ENCODE results near the gene FAM222B. TPM values are rescaled to one million over a fixed set of nuclear protein-coding genes. Genes with fewer than 3 reads are reported as not detected.
A peak's percentile ranks its signal among the peaks of the same experiment; 100 is the strongest.

The FAM222B gene
- total RNA-seq, 1 donor from 2014 or later = 7.1 TPM

GRCh38 chr17:28860363-28860808 is 17.8 kb upstream of the FAM222B start:
- no peak for DNase-seq (ENCODE audit: low spot score)
- Histone ChIP-seq H2AFZ (replicated peaks) (no peak overlapping the region), H3K4me2 (no peak overlapping the region), H4K20me1 (ENCODE audit: low read depth) (no peaks in the 10 kb centered on the region), H3K9me3 (ENCODE audit: low read depth) (no peaks in the 10 kb centered on the region), H3K9ac (no peak overlapping the region), H3K36me3 (no peaks in the 10 kb centered on the region), H3F3A (ENCODE audit: low read depth) (no peaks in the 10 kb centered on the region), H3K79me2 (ENCODE audit: low read depth) (peaks cover 10% of the 10 kb centered on the region), H3K4me1 (peaks cover 5% of the 10 kb centered on the region), H3K27ac (no peak overlapping the region), H3K27me3 (no peaks in the 10 kb centered on the region), H3K4me3 (no peak overlapping the region)
- TF ChIP-seq EZH2 (IDR thresholded peaks at IDR 0.05) = no peak
- no peak for TF ChIP-seq EZH2phosphoT487 (IDR thresholded peaks at IDR 0.05)
- TF ChIP-seq CTCF (IDR thresholded peaks at IDR 0.05) = no peak
- Mint-ChIP-seq H3K36me3 (peaks cover 17% of the 10 kb centered on the region), H3K4me1 (peaks cover 7% of the 10 kb centered on the region), H3K4me3 (no peak overlapping the region), H3K27me3 (ENCODE audit: insufficient read depth, low read depth) (peaks cover 2% of the 10 kb centered on the region), H3K27ac (no peak overlapping the region), H3K9me3 (no peaks in the 10 kb centered on the region)

GRCh38 chr17:28858801-28859355 is 16.3 kb upstream of the FAM222B start:
- no peak overlapping the region for H3K27ac Mint-ChIP-seq
- Histone ChIP-seq H3K4me3 (no peak overlapping the region), H3K9ac (no peak overlapping the region)

GRCh38 chr17:28857905-28858800 is 15.6 kb upstream of the FAM222B start:
- no peaks in the 10 kb centered on the region for H3K27me3 ChIP-seq
- H3K4me2 ChIP-seq = no peak overlapping the region
- no peak for TF ChIP-seq EZH2 (IDR thresholded peaks at IDR 0.05)
- no peak for TF ChIP-seq CTCF (IDR thresholded peaks at IDR 0.05)
- TF ChIP-seq EZH2phosphoT487 (IDR thresholded peaks at IDR 0.05) = no peak
- Mint-ChIP-seq H3K27me3 (ENCODE audit: insufficient read depth, low read depth) (peaks cover 2% of the 10 kb centered on the region), H3K36me3 (peaks cover 17% of the 10 kb centered on the region), H3K9me3 (no peaks in the 10 kb centered on the region), H3K4me3 (peak overlapping the region; percentile 12), H3K27ac (no peak overlapping the region), H3K4me1 (peaks cover 16% of the 10 kb centered on the region)
- H3F3A ChIP-seq (ENCODE audit: low read depth) = peaks cover 5% of the 10 kb centered on the region
- DNase-seq (ENCODE audit: low spot score) = no peak
- no peaks in the 10 kb centered on the region for H3K36me3 ChIP-seq
- peaks cover 15% of the 10 kb centered on the region for H3K79me2 ChIP-seq (ENCODE audit: low read depth)
- no peaks in the 10 kb centered on the region for H3K9me3 ChIP-seq (ENCODE audit: low read depth)
- H4K20me1 ChIP-seq (ENCODE audit: low read depth) = no peaks in the 10 kb centered on the region
- no peak overlapping the region for H3K27ac ChIP-seq
- H3K4me3 ChIP-seq = no peak overlapping the region
- no peak overlapping the region for H2AFZ ChIP-seq (replicated peaks)
- H3K4me1 ChIP-seq = peaks cover 5% of the 10 kb centered on the region
- no peak overlapping the region for H3K9ac ChIP-seq

More at GRCh38 chr17:28858801-28859355, 16.3 kb upstream of the FAM222B start:
- Histone ChIP-seq H2AFZ (replicated peaks) (no peak overlapping the region), H3K27me3 (no peaks in the 10 kb centered on the region), H3K27ac (no peak overlapping the region), H3K79me2 (ENCODE audit: low read depth) (peaks cover 15% of the 10 kb centered on the region), H4K20me1 (ENCODE audit: low read depth) (no peaks in the 10 kb centered on the region), H3K36me3 (no peaks in the 10 kb centered on the region), H3F3A (ENCODE audit: low read depth) (peaks cover 5% of the 10 kb centered on the region), H3K4me1 (peaks cover 5% of the 10 kb centered on the region), H3K4me2 (no peak overlapping the region), H3K9me3 (ENCODE audit: low read depth) (no peaks in the 10 kb centered on the region)
- Mint-ChIP-seq H3K36me3 (peaks cover 17% of the 10 kb centered on the region), H3K4me1 (peaks cover 16% of the 10 kb centered on the region), H3K4me3 (no peak overlapping the region), H3K27me3 (ENCODE audit: insufficient read depth, low read depth) (peaks cover 2% of the 10 kb centered on the region), H3K9me3 (no peaks in the 10 kb centered on the region)
- DNase-seq (ENCODE audit: low spot score) = no peak
- TF ChIP-seq EZH2 (IDR thresholded peaks at IDR 0.05) (no peak), CTCF (IDR thresholded peaks at IDR 0.05) (no peak), EZH2phosphoT487 (IDR thresholded peaks at IDR 0.05) (no peak)
